Neural progenitor cell (in vitro differentiated cells): ENCODE data around the gene ZRANB3. TPM values are rescaled to one million over a fixed set of nuclear protein-coding genes. Genes with fewer than 3 reads are reported as not detected.

ENCODE experiments used
- DNase-seq: peaks from one replicate; pipeline ENCODE4 v3.0.0-alpha.2; 2016; ENCODE audit warnings: low spot score
- H2AFZ ChIP-seq: fragments of 200-600 bp; sonication (generic); replicated peaks from 2 replicates; pipeline ENCODE4 v1.6.1; 2016; ENCODE audit warnings: antibody characterized with exemption
- H3F3A ChIP-seq: fragments of 200-600 bp; sonication (generic); 2 replicates; pipeline ENCODE4 v1.6.1; 2016; ENCODE audit warnings: antibody characterized with exemption, low read depth
- H3K27ac ChIP-seq: fragments of 200-600 bp; sonication (generic); 2 replicates; pipeline ENCODE4 v1.5.1; 2016; ENCODE audit warnings: mild to moderate bottlenecking
- H3K27me3 ChIP-seq: fragments of 200-600 bp; sonication (generic); 2 replicates; pipeline ENCODE4 v1.6.1; 2016; ENCODE audit warnings: mild to moderate bottlenecking, moderate library complexity
- H3K36me3 ChIP-seq: fragments of 200-600 bp; sonication (generic); 2 replicates; pipeline ENCODE4 v1.5.1; 2016
- H3K4me1 ChIP-seq: fragments of 200-600 bp; sonication (generic); 2 replicates; pipeline ENCODE4 v1.6.1; 2016; ENCODE audit warnings: mixed run types
- H3K4me2 ChIP-seq: fragments of 200-600 bp; sonication (generic); 2 replicates; pipeline ENCODE4 v1.6.1; 2016
- H3K4me3 ChIP-seq: fragments of 200-600 bp; sonication (generic); 2 replicates; pipeline ENCODE4 v1.5.1; 2016
- H3K79me2 ChIP-seq: fragments of 200-600 bp; sonication (generic); 2 replicates; pipeline ENCODE4 v1.6.1; 2016; ENCODE audit warnings: low read depth
- H3K9ac ChIP-seq: fragments of 200-600 bp; sonication (generic); 2 replicates; pipeline ENCODE4 v1.6.1; 2016
- H3K9me3 ChIP-seq: fragments of 200-600 bp; sonication (generic); 2 replicates; pipeline ENCODE4 v1.5.1; 2016; ENCODE audit warnings: low read depth
- H4K20me1 ChIP-seq: fragments of 200-600 bp; sonication (generic); 2 replicates; pipeline ENCODE4 v1.6.1; 2016; ENCODE audit warnings: low read depth
- H3K27ac Mint-ChIP-seq: 3 replicates; pipeline ENCODE4 v1.8.0; 2021; ENCODE audit warnings: mixed read lengths
- H3K27me3 Mint-ChIP-seq: 2 replicates; pipeline ENCODE4 v1.8.0; 2022; ENCODE audit warnings: low read depth, mild to moderate bottlenecking, inconsistent platforms, moderate library complexity, mixed read lengths; ENCODE audit not compliant: insufficient read depth
- H3K36me3 Mint-ChIP-seq: 3 replicates; pipeline ENCODE4 v1.8.0; 2021; ENCODE audit warnings: mixed read lengths
- H3K4me1 Mint-ChIP-seq: 3 replicates; pipeline ENCODE4 v1.8.0; 2021; ENCODE audit warnings: mixed read lengths
- H3K4me3 Mint-ChIP-seq: 3 replicates; pipeline ENCODE4 v1.8.0; 2021; ENCODE audit warnings: mild to moderate bottlenecking, moderate library complexity, mixed read lengths
- H3K9me3 Mint-ChIP-seq: 3 replicates; pipeline ENCODE4 v1.8.0; 2020; ENCODE audit warnings: mixed read lengths
- EZH2 ChIP-seq: fragments of 200-600 bp; sonication (generic); IDR thresholded peaks from 2 replicates; pipeline ENCODE4 v1.6.1; 2017; ENCODE audit warnings: antibody characterized with exemption, mild to moderate bottlenecking, moderate library complexity
- EZH2phosphoT487 ChIP-seq: fragments of 200-600 bp; sonication (generic); IDR thresholded peaks from 2 replicates; pipeline ENCODE4 v1.6.1; 2017; ENCODE audit warnings: antibody characterized with exemption
- total RNA-seq: library from RNA; depleted of rRNA; stranded (reverse); fragments of >200 nt; gene quantifications from 2 replicates; pipeline ENCODE4 v1.2.3, GENCODE V29; 2015; ENCODE audit warnings: low replicate concordance
- TF ChIP-seq, protein P1 (sequence below): fragments of 200-600 bp; sonication (generic); IDR thresholded peaks from 2 replicates; pipeline ENCODE4 v1.5.1; 2017; ENCODE audit warnings: antibody characterized with exemption, mild to moderate bottlenecking

Gene ZRANB3
- total RNA-seq, 1 donor from 2014 or later, result 35.9 TPM

DNA sequence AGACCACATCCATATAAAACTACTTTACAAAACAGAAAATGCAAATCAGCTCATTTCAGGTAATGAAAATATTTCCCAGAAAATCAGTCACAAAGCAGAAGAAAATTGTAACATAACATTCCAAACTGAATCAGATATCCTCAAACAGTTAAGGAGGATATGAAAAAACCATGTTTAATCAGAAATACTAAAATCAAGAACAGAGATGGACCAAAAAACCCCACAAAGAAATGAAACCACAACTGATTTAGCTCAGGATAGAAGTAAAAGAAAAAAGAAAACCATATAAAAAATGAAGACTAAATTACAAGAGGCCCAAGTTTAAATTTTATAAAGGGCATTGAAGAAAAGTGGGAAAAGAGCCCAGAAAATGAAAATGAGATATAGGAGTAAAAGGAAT lies 376.1 kb downstream of the ZRANB3 start:
- Histone ChIP-seq H4K20me1 (no peaks in the 10 kb centered on the region), H3K27me3 (no peaks in the 10 kb centered on the region), H3K4me2 (no peak overlapping the region), H3K27ac (no peak overlapping the region), H3K36me3 (peaks cover 30% of the 10 kb centered on the region), H3K9me3 (no peaks in the 10 kb centered on the region), H3K9ac (no peak overlapping the region), H2AFZ (no peak overlapping the region), H3F3A (peaks cover 9% of the 10 kb centered on the region), H3K4me3 (no peak overlapping the region), H3K4me1 (peaks cover 25% of the 10 kb centered on the region), H3K79me2 (no peaks in the 10 kb centered on the region)
- Mint-ChIP-seq H3K4me1 (peaks cover 8% of the 10 kb centered on the region), H3K27ac (no peak overlapping the region), H3K4me3 (no peak overlapping the region), H3K9me3 (no peaks in the 10 kb centered on the region), H3K36me3 (peaks cover 57% of the 10 kb centered on the region), H3K27me3 (peaks cover 2% of the 10 kb centered on the region)
- DNase-seq, result no peak
- TF ChIP-seq, protein P1, sequence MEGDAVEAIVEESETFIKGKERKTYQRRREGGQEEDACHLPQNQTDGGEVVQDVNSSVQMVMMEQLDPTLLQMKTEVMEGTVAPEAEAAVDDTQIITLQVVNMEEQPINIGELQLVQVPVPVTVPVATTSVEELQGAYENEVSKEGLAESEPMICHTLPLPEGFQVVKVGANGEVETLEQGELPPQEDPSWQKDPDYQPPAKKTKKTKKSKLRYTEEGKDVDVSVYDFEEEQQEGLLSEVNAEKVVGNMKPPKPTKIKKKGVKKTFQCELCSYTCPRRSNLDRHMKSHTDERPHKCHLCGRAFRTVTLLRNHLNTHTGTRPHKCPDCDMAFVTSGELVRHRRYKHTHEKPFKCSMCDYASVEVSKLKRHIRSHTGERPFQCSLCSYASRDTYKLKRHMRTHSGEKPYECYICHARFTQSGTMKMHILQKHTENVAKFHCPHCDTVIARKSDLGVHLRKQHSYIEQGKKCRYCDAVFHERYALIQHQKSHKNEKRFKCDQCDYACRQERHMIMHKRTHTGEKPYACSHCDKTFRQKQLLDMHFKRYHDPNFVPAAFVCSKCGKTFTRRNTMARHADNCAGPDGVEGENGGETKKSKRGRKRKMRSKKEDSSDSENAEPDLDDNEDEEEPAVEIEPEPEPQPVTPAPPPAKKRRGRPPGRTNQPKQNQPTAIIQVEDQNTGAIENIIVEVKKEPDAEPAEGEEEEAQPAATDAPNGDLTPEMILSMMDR, result no peak
- TF ChIP-seq EZH2phosphoT487, result no peak

DNA sequence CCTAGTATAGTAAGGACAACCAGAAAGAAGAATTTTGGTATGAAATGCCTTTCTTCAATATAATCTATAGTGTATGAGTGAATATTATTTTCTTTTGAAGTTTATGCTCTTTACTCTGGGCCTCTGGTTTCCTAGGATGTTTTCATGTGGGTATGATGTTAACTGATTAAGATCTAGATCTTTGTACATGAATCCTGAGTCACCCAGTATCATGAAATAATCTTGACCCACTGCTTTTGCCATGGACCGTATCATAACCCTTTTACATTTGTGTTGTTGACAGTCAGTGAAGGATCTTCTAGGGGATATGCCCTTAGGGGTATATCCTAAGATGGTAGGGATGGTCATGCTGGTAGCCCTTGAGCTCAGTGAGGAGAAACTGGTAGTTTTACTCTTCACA lies 378.7 kb downstream of the ZRANB3 start:
- DNase-seq, result no peak
- Histone ChIP-seq H4K20me1 (no peaks in the 10 kb centered on the region), H3K9me3 (no peaks in the 10 kb centered on the region), H3K4me1 (peaks cover 28% of the 10 kb centered on the region), H3K36me3 (peaks cover 30% of the 10 kb centered on the region), H3K27me3 (no peaks in the 10 kb centered on the region), H3K4me3 (no peak overlapping the region), H2AFZ (no peak overlapping the region), H3K79me2 (no peaks in the 10 kb centered on the region), H3K27ac (no peak overlapping the region), H3K9ac (no peak overlapping the region), H3K4me2 (no peak overlapping the region), H3F3A (peaks cover 10% of the 10 kb centered on the region)
- peaks cover 9% of the 10 kb centered on the region for H3K4me1 Mint-ChIP-seq
- TF ChIP-seq, protein P1, result no peak
- TF ChIP-seq EZH2 (no peak), EZH2phosphoT487 (no peak)
- H3K9me3 Mint-ChIP-seq, result no peaks in the 10 kb centered on the region
- H3K36me3 Mint-ChIP-seq, result peaks cover 41% of the 10 kb centered on the region
- H3K27ac Mint-ChIP-seq, result no peak overlapping the region
- no peaks in the 10 kb centered on the region for H3K27me3 Mint-ChIP-seq
- no peak overlapping the region for H3K4me3 Mint-ChIP-seq

DNA sequence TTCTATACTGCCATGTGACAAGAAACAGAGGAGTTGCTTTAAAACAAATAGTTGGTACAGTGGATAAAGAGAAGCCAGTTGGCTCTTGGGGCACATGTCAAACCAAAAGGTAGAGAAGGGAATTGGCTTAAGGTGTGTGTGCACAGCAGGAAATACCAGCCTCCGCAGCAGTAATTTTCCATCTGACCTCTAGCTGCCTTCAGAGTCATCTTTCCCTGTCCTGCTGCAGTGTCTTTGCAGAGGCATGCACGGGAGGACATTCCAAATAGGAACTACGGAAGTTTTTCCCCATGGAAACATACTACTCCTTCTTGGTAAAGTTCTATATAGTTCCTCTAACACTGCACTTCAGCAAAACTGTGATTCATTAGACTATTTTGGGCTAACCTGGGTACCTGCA lies 379.4 kb downstream of the ZRANB3 start:
- Mint-ChIP-seq H3K27ac (no peak overlapping the region), H3K4me3 (no peak overlapping the region), H3K27me3 (no peaks in the 10 kb centered on the region), H3K36me3 (peaks cover 36% of the 10 kb centered on the region), H3K4me1 (peaks cover 9% of the 10 kb centered on the region), H3K9me3 (no peaks in the 10 kb centered on the region)
- peaks cover 30% of the 10 kb centered on the region for H3K36me3 ChIP-seq
- H4K20me1 ChIP-seq, result no peaks in the 10 kb centered on the region
- no peaks in the 10 kb centered on the region for H3K27me3 ChIP-seq
- TF ChIP-seq, protein P1, result no peak
- TF ChIP-seq EZH2phosphoT487, result no peak
- no peak for TF ChIP-seq EZH2
- H3K27ac ChIP-seq, result no peak overlapping the region
- H3K4me2 ChIP-seq, result no peak overlapping the region
- H3F3A ChIP-seq, result peaks cover 10% of the 10 kb centered on the region
- DNase-seq, result no peak
- no peaks in the 10 kb centered on the region for H3K9me3 ChIP-seq
- H3K9ac ChIP-seq, result no peak overlapping the region
- no peaks in the 10 kb centered on the region for H3K79me2 ChIP-seq
- H3K4me1 ChIP-seq, result peaks cover 27% of the 10 kb centered on the region
- H2AFZ ChIP-seq, result no peak overlapping the region
- no peak overlapping the region for H3K4me3 ChIP-seq
